C1 segment of cervical spinal cord (tissue), 14 donors: ENCODE data around the gene AP5Z1.

ENCODE experiments used
- DNase-seq, 14 donors: peaks; one replicate each; lab custom pipeline; 2025; lab: John Stamatoyannopoulos, UW

AP5Z1 gene

DNA sequence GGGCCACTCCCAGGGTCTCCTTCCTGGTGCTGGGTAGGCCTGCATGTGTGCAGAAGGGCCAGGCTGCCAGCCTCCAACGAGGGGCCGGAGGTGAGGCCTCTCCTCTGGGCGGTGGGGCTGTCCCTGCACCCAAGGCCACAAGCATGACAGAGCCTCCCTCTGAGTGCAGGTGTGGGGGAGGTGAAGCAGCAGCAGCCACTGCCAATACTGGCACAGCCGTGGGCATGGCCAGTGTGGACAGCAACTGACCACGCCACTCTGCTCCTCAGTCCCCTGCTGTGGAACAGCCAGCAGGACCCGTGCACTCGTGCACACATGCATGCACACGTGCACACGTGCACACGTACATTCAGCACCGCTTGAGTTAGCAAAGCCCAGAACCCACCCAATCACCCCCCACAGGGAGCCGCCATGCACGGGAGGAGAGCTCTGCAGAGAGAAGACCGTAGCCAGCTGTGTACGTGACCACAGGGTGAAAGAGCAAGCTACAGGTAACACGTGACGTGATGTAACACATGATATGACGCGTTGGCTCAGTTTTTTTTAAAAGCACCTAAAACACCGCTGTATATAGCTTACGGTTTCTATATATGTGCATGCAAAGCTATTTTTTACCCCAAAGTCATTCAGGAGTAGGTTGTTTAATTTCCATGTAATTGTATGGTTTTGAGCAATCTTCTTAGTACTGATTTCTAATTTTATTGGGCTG is 63.4 kb downstream of the AP5Z1 start:
- DNase-seq: peak in 1 of 14 donors; percentile 14

DNA sequence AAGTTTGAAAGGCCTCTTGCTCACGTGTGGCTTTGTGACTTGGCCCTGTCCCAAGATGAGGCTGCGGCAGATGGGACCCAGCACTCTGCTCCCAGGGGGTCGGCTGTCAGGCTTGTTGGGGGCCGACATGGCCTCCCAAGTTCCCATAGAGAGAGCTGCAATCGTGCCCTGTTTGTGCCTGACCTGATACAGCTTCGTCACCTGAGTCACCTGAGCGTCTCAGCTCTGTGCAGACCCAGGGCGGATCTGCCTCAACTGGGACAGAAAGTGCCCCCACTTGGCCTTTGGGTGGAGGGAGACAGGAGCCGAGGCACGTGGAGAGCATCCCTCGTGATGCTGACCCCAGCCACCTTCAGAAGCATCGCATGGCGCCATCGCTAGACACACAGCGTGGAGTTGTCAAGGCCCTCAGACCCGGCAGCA is 64.7 kb downstream of the AP5Z1 start:
- DNase-seq: no peak
